Activated CD8-positive, alpha-beta T cell treated with anti-CD3 and anti-CD28 coated beads, Interleukin-2, amount 10 ng/mL, durations not matched to agents 7 days and 5 days (primary cell): Measurements from ENCODE around the gene URI1. TPM values are rescaled to one million over a fixed set of nuclear protein-coding genes. Genes with fewer than 3 reads are reported as not detected.

Source experiments
- ATAC-seq: fragments of 150-1000 bp; cut with Tn5 transposase; one replicate; pipeline ENCODE4 v1.10.0; 2021; ENCODE audit warnings: moderate library complexity
- CTCF ChIA-PET: fragments of 350-600 bp; sonication (Branson Sonifier 250); formaldehyde crosslinking; loops from one replicate; lab custom pipeline; 2021; ENCODE audit warnings: antibody characterized with exemption; lab: Charles Lee
- POLR2A ChIA-PET: fragments of 350-600 bp; sonication (Branson Sonifier 250); formaldehyde crosslinking; loops from one replicate; lab custom pipeline; 2021; ENCODE audit warnings: antibody characterized with exemption; lab: Charles Lee
- DNase-seq: peaks from one replicate; pipeline ENCODE4 v3.0.0-alpha.2; 2020
- H3K27ac Mint-ChIP-seq: one replicate; pipeline ENCODE4 v1.8.0; 2021; ENCODE audit warnings: mild to moderate bottlenecking, mixed read lengths
- H3K27me3 Mint-ChIP-seq: one replicate; pipeline ENCODE4 v1.8.0; 2021; ENCODE audit warnings: low read depth, mixed read lengths
- H3K36me3 Mint-ChIP-seq: one replicate; pipeline ENCODE4 v1.8.0; 2021; ENCODE audit warnings: low read depth, mixed read lengths
- H3K4me1 Mint-ChIP-seq: one replicate; pipeline ENCODE4 v1.8.0; 2021; ENCODE audit warnings: low read depth, mixed read lengths
- H3K4me3 Mint-ChIP-seq: one replicate; pipeline ENCODE4 v1.8.0; 2021; ENCODE audit warnings: mild to moderate bottlenecking, mixed read lengths
- H3K9me3 Mint-ChIP-seq: one replicate; pipeline ENCODE4 v1.8.0; 2022; ENCODE audit warnings: mixed read lengths; ENCODE audit not compliant: insufficient read depth
- total RNA-seq, 2 experiments: library from RNA; stranded (reverse); gene quantifications; one replicate each; pipeline ENCODE4 v1.2.3, GENCODE V29; 2021

Gene URI1
- total RNA-seq, 2 experiments from 2014 or later: 48.1 to 54.3 TPM

DNA sequence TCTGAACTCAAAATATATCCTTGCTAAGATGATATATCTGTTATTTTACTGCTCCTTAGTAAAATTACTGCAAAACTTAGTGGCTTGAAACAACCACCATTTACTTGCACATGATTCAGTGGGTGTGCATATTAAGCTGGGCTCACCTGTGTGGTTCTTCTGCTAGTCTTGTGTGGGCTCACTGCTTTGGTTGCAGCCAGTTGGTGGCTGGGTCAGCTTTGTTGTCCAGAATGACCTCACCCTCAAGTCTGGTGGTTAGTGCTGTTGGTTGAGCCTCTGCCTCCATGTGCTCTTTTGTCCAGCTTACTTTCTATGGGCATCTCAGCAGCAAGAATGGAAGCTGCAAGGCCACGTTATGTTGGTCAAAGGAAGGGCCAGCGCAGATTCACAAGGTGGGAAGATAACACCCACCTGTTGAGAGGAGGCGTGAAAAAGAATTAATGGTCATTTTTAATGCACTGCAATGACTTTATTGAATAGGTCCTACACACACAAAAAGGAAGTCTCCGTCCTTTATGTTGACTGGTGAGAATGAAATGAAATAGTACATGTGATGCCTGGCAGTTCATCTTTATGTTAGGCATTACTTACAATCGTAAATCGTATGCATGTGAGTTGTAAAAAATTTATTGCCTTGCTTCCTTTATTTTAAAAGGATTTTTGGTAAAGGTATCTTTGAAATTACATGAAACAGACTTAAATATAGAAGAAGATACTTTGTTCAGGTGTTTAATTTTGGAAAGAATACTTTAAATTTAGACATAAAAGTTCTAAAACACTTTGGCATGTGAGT is 34.3 kb downstream of the URI1 start:
- H3K9me3 Mint-ChIP-seq: no peaks in the 10 kb centered on the region
- DNase-seq (no peak), ATAC-seq (no peak)
- H3K4me1 Mint-ChIP-seq: peaks cover 17% of the 10 kb centered on the region
- ChIA-PET CTCF (interaction anchor here (2.0 kb wide), 1 partner anchor 10 kb away, joined by 10 read pairs; no protein-coding TSS in a partner anchor), POLR2A (no interaction called here)
- no peak overlapping the region for H3K27ac Mint-ChIP-seq
- no peaks in the 10 kb centered on the region for H3K27me3 Mint-ChIP-seq
- H3K4me3 Mint-ChIP-seq: no peak overlapping the region
- H3K36me3 Mint-ChIP-seq: peaks cover 3% of the 10 kb centered on the region

DNA sequence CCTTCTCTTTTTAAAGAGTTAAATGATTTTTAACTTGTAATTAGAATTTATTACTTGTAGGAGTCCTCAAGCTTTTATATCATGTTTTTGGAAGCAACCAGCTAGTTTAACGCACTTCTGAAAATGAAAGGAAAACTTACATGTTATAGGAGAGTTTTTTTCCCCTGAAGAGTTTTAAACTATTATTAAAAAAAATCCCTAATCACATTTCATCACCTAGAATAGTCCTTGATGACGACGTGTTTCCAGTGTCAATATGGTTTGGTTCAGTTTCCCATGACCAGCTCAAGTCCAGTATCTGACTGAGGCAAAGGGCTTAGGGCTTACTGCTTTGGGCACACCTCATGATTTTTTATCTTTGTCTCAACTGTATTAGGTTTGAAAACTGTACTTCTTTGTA is 36.0 kb downstream of the URI1 start:
- CTCF ChIA-PET: interaction anchor here (2.0 kb wide), 1 partner anchor 12 kb away, joined by 10 read pairs; no protein-coding TSS in a partner anchor
- Mint-ChIP-seq H3K4me3 (no peak overlapping the region), H3K27me3 (no peaks in the 10 kb centered on the region), H3K27ac (no peak overlapping the region), H3K4me1 (peaks cover 23% of the 10 kb centered on the region), H3K9me3 (no peaks in the 10 kb centered on the region), H3K36me3 (peaks cover 3% of the 10 kb centered on the region)
- DNase-seq (no peak), ATAC-seq (no peak)
- POLR2A ChIA-PET: no interaction called here

DNA sequence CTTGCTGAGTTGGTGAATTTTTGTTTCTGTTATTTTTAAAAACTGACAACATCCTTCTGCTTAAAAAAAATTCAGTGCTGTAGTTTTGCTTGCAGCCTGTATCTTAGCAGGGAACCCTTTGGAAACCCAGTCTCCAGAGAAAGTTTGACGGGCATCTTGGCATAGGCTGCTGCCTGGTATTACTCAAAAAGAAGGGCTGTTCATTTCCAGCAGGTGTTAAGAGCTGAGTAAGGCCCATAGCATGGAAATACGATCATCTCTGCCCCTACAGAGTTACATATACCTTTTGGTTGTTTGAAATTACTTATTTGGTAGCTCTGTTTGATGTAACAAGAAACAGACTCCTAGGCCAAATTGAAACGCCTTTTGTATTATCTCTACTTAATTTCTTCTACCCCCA is 41.5 kb downstream of the URI1 start:
- Mint-ChIP-seq H3K9me3 (peaks cover 5% of the 10 kb centered on the region), H3K27me3 (no peaks in the 10 kb centered on the region), H3K36me3 (peaks cover 28% of the 10 kb centered on the region), H3K27ac (no peak overlapping the region), H3K4me1 (peaks cover 12% of the 10 kb centered on the region), H3K4me3 (no peak overlapping the region)
- ChIA-PET CTCF (no interaction called here), POLR2A (no interaction called here)
- ATAC-seq: no peak
- no peak for DNase-seq

DNA sequence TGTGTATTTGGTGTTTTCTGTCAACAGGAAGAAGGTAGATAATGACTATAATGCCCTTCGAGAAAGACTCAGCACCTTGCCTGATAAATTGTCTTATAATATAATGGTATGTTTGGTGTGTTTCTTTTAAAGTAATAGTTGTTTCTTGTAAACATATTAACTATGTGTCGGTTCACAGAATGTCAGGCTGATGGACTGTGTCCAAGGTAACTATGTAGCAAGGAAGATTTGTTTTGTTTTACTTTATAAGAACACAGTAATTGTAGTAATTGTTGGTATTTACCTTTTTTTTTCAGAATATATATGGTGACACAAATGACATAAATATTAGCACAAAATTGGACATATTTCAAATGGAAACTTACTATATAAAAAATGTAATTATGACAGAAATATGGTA is 43.2 kb downstream of the URI1 start:
- H3K36me3 Mint-ChIP-seq: peaks cover 38% of the 10 kb centered on the region
- DNase-seq (no peak), ATAC-seq (no peak)
- ChIA-PET CTCF (interaction anchor here (1.2 kb wide), 1 partner anchor 170 kb away, joined by 3 read pairs; no protein-coding TSS in a partner anchor), POLR2A (interaction anchor here (0.8 kb wide), 1 partner anchor 1349 kb away, joined by 5 read pairs; no protein-coding TSS in a partner anchor)
- H3K9me3 Mint-ChIP-seq: peaks cover 5% of the 10 kb centered on the region
- no peak overlapping the region for H3K27ac Mint-ChIP-seq
- H3K4me1 Mint-ChIP-seq: peaks cover 10% of the 10 kb centered on the region
- no peak overlapping the region for H3K4me3 Mint-ChIP-seq
- H3K27me3 Mint-ChIP-seq: no peaks in the 10 kb centered on the region

DNA sequence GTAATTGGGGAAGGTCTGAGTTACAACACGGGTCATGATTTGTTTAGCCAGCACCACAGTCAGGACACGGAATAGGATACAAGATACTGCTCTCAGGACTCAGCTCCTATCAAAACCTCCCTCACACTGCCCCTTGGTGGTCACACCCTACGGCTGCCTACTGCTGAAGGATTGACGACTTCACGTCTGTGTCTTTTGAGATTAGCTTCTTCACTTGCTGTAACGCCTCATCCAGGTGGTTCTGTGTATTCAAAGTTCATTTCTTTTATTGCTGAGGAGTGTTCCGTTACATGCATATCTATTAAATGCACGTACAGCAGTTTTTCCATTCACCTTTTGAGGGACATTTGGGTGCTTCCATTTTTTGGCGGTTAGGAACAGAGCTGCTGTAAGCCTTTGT is 46.3 kb downstream of the URI1 start:
- Mint-ChIP-seq H3K4me3 (no peak overlapping the region), H3K27ac (no peak overlapping the region), H3K27me3 (no peaks in the 10 kb centered on the region), H3K4me1 (no peaks in the 10 kb centered on the region), H3K9me3 (peaks cover 24% of the 10 kb centered on the region), H3K36me3 (peaks cover 65% of the 10 kb centered on the region)
- ChIA-PET CTCF (interaction anchor here (1.4 kb wide), 1 partner anchor 22 kb away, joined by 3 read pairs; no protein-coding TSS in a partner anchor), POLR2A (interaction anchor here (0.6 kb wide), 1 partner anchor 47 kb away, joined by 3 read pairs; the partner anchor contains the start of gene URI1)
- DNase-seq (no peak), ATAC-seq (no peak)

DNA sequence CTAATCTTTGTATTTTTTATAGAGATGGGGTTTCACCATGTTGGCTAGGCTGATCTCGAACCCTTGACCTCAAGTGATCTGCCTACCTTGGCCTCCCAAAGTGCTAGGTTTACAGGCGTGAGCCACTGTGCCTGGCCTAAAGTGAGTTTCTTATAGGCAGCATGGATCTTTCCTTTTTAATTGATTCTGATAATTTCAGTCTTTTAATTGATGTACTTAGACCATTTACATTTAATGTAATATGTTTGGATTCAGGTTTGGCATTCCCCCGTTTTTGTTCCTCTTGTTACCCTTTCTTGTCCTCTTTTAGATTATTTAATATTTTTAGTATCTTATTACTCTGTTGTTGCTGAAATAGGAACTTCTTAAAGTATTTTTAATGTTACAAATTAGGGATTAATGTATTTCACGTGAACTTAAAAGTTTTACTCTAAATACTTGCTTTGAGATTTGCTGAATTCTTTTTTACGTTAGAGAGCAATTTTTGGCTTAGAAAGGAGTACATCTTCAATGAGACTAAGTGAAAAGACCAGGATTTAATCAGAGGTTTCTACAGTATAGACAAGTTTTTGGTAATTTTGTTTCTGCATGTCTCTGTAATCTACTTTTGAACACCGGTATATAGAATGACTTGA is 50.3 kb downstream of the URI1 start:
- CTCF ChIA-PET: no interaction called here
- Mint-ChIP-seq H3K4me1 (peaks cover under 1% of the 10 kb centered on the region), H3K27me3 (no peaks in the 10 kb centered on the region), H3K4me3 (no peak overlapping the region), H3K9me3 (peaks cover 19% of the 10 kb centered on the region), H3K27ac (no peak overlapping the region), H3K36me3 (peaks cover 76% of the 10 kb centered on the region)
- DNase-seq: no peak
- POLR2A ChIA-PET: no interaction called here
- no peak for ATAC-seq

DNA sequence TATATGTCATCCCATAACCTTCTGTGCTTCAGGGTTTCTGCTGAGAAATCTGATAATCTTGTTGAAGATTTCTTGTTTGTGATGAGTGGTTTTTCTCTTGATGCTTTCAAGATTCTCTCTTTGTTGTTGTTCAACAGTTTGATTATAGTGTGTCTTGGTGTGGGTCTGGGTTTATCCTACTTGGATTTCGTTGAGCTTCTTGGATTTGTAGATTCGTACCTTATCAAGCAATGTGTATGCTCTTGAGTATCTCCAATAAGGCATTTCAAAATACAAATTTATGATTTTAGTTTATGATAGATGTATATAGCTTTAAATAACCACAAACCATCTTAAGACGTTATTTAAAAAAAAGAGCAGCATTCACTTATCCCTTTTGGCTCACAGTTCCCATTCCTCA is 57.5 kb downstream of the URI1 start:
- DNase-seq (no peak), ATAC-seq (no peak)
- H3K9me3 Mint-ChIP-seq: peaks cover 22% of the 10 kb centered on the region
- peaks cover 25% of the 10 kb centered on the region for H3K4me1 Mint-ChIP-seq
- no peaks in the 10 kb centered on the region for H3K27me3 Mint-ChIP-seq
- no peak overlapping the region for H3K27ac Mint-ChIP-seq
- CTCF ChIA-PET: no interaction called here
- POLR2A ChIA-PET: no interaction called here
- no peak overlapping the region for H3K4me3 Mint-ChIP-seq
- peaks cover 73% of the 10 kb centered on the region for H3K36me3 Mint-ChIP-seq

DNA sequence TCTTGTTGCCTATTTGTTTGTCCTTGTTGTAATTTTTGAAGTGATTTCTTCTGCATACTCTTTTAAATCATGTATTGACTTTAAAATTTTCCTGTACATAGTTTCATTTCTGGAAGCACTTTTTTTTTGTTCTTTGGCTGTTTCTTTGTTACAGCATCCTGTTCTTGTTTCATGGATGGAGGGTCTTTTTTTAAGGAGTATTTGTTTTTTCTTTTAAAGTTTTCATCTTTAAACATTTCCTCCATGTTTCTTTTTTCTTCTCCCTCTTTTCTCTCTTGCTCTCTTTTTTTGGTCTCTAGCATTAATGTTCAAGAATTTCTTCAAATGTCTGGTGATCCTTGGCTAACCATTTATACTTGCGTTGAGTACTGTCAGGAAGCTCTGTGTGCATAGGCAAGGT is 58.8 kb downstream of the URI1 start:
- Mint-ChIP-seq H3K27ac (no peak overlapping the region), H3K9me3 (peaks cover 22% of the 10 kb centered on the region), H3K4me3 (no peak overlapping the region), H3K4me1 (peaks cover 38% of the 10 kb centered on the region), H3K27me3 (no peaks in the 10 kb centered on the region), H3K36me3 (peaks cover 73% of the 10 kb centered on the region)
- ChIA-PET POLR2A (no interaction called here), CTCF (no interaction called here)
- ATAC-seq: no peak
- no peak for DNase-seq

DNA sequence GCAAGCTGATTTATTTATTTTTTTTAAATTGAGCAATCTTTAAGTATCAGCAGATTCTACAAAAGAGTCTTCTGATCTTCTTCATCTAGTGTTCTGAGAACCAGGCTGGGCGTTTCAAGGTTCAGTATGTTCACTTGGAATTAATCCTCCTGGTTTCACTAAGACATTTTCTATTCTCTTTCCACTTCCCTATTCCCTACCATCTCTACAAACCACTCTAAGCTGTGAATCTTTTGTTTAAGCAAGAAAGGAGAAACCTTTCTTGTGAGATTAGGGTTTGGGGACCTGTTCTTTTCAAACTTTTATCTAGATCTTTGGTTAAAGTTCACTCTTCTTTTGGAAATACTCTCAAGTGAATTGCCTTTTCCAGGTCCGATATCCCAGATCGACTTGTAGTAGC is 59.3 kb downstream of the URI1 start:
- Mint-ChIP-seq H3K27ac (no peak overlapping the region), H3K4me1 (peaks cover 42% of the 10 kb centered on the region), H3K4me3 (no peak overlapping the region), H3K27me3 (no peaks in the 10 kb centered on the region), H3K36me3 (peaks cover 73% of the 10 kb centered on the region), H3K9me3 (peaks cover 22% of the 10 kb centered on the region)
- ChIA-PET CTCF (no interaction called here), POLR2A (no interaction called here)
- DNase-seq: no peak
- ATAC-seq: no peak

DNA sequence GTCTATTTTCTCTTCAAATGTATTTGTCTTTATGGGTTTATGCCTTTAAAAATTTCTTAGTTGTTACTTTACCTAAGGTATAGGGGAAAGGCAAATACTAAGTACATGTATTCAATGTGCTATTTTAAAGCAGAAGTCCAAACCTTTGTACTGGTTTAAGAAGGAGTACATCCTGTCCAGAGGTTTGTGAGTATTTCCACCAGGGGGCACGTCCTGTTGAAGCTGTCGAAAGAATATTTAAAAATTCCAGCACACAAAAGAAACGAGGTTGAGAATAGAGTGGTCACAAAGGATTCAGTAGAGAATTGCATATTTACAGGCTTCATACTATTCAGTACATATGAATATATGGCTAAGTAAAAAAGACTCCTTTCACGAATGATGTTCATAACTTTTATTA is 59.8 kb downstream of the URI1 start:
- DNase-seq: no peak
- Mint-ChIP-seq H3K27ac (no peak overlapping the region), H3K27me3 (no peaks in the 10 kb centered on the region), H3K9me3 (peaks cover 22% of the 10 kb centered on the region), H3K4me3 (no peak overlapping the region), H3K36me3 (peaks cover 70% of the 10 kb centered on the region), H3K4me1 (peaks cover 46% of the 10 kb centered on the region)
- ChIA-PET CTCF (no interaction called here), POLR2A (no interaction called here)
- ATAC-seq: no peak

DNA sequence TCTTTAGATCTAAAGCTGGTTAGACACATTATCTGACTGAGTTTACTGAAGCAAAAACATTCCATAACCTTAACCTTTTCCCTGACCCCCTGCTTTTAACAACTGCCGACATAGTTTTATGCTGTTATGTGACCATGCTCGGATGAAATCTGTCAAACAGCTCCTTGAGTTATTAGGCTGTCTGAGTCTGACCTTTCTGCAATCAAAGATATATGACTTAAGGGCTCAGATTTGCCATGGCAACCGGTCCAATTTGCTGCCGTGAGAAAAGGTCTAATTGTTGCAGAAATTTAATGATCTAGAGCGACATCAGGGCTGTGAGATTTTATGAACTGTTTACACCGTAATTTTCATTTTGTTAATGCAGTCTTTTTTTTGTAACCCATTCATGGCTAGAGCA is 61.8 kb downstream of the URI1 start:
- DNase-seq: no peak
- no peaks in the 10 kb centered on the region for H3K27me3 Mint-ChIP-seq
- ATAC-seq: no peak
- peaks cover 18% of the 10 kb centered on the region for H3K9me3 Mint-ChIP-seq
- H3K36me3 Mint-ChIP-seq: peaks cover 61% of the 10 kb centered on the region
- no peak overlapping the region for H3K27ac Mint-ChIP-seq
- peaks cover 50% of the 10 kb centered on the region for H3K4me1 Mint-ChIP-seq
- ChIA-PET CTCF (interaction anchor here (1.0 kb wide), 1 partner anchor 11 kb away, joined by 3 read pairs; no protein-coding TSS in a partner anchor), POLR2A (no interaction called here)
- no peak overlapping the region for H3K4me3 Mint-ChIP-seq

DNA sequence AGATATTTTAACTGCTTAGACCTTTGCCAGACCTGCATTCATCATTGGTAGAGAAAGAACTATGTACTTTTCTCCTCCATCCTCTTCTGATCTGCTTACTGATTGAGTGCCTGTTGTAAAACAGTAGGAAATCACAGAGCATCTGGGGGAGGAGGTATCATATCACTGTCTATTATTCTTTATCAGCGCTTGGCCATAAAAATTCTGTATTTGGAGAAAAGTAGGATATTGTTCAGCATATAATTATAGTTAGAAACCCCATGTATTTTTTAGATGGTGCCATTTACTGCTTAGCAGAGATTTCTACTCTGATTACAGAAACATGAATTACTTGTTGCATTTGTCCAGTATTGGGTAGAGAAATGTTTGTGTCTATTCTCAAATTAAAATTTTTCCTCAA is 62.4 kb downstream of the URI1 start:
- H3K4me3 Mint-ChIP-seq: no peak overlapping the region
- DNase-seq: no peak
- H3K4me1 Mint-ChIP-seq: peaks cover 50% of the 10 kb centered on the region
- ChIA-PET POLR2A (no interaction called here), CTCF (no interaction called here)
- ATAC-seq: no peak
- no peak overlapping the region for H3K27ac Mint-ChIP-seq
- peaks cover 62% of the 10 kb centered on the region for H3K36me3 Mint-ChIP-seq
- peaks cover 18% of the 10 kb centered on the region for H3K9me3 Mint-ChIP-seq
- no peaks in the 10 kb centered on the region for H3K27me3 Mint-ChIP-seq
